GM21360 (cell line): ENCODE data around the gene NUDT2.
"Not testable (repeated sequence)": the region's sequence is repeated elsewhere in the genome, so short reads cannot be mapped to it uniquely, and the experiment has no call there.

ENCODE experiments used
- ATAC-seq: cut with Tn5 transposase; IDR thresholded peaks from one replicate; pipeline ENCODE4 v1.9.1; 2021; ENCODE audit warnings: mild to moderate bottlenecking, moderate library complexity; ENCODE audit not compliant: unreplicated experiment

NUDT2 gene

DNA sequence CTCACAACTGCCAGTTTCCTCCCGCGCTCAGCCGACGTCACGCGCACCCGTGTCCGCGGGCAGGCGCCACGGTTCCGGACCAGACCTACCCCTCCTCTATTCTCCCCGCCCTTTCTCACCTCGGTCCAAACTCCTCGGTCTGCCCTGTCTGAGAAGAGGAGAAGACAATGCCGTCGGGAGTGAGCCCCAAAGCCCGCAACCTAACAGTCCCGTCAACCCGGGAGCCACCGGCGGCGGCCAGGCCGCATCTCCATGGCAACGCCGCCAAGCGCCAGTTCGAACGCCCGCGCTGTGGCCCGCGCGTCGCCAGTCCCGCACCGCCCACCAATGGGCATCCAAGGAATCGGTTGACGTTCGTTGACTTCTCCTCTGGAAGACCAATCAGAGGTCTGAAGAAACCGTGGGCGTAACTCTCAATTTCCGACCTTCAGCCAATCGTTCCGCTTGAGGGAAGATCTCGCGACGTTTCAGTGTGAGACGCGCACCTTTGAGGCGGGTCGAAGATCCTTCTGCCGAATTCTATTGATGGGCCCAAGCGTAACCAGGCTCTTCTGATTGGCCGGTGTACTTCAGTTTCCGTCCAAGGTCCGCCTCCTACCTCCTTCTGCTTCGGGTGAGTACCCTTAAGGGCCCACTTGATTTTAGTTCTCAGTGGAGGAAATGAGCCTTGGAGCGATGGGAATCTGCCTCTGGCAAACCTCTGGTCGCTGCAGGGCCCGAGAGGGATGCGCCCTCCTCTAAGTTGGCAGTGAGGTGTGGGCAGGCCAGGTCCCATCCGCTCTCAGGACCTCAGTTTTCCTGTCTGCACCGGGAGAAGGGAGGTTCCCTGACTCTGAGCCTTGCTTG lies at the start of gene NUDT2, which contains the start of gene KIF24:
TSS of gene NUDT2 (plus strand) at position 583 of the 846 bp plus-strand sequence. CDS start 9,471 bp downstream, outside the sequence.
TSS of gene KIF24 (minus strand) at position 282 of the 846 bp plus-strand sequence. CDS start 17,922 bp downstream, outside the sequence.
- ATAC-seq, result peak; percentile 94

DNA sequence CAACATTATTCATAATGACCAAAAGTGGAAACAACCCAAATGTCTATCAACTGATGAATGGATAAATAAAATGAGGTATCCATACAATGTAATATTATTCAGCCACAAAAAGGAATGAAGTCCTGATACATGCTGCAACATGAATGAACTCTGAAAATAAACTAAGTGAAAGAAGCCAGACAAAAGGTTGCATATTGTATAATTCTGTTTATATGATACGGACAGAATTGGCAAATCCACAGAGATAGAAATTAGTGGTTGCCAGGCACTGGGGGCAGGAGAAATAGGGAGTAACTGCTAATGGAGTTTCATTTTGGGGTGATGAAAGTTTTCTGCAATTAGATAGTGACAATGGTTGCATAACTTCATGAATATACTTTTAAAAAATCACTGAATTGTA lies 47.3 kb upstream of the NUDT2 start:
- ATAC-seq, result no peak

DNA sequence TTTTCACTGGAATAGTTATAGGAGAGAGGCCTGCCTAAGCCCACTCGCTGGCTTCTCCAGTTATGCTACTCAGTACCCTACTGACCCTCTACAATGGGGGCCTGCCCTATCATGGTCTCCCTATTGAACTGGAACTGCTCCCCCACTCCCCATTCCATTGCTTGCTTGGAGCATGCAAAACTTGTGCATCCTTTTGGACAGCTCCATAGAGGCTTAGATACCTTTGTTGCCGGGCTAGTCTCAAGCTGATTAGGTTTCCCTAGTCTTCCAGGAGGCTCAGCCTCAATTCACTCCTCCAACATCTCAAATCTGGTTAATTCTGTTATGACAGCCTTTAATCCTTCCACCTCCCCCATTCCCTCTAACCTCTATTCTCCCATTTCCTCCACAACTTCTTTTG lies 40.2 kb upstream of the NUDT2 start:
- ATAC-seq, result no peak

DNA sequence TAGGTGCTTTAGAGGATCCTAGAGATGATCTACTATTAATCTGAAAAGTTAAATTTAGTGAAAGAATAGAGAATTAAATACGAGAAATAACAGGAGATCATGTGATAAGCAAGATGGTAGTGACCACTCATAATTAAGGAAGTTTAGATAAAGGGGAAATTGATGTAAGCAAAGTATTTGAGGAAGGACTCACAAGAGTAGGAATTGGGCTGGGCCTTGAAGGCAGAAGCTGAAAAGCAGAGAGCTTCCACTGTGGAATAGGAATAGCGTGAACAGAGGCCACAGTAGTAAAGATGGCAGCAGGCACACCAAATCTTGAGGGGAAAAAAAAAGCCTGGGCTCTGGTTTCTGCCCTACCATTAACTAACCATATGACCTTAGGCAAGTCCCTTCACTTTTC lies 38.3 kb upstream of the NUDT2 start:
- ATAC-seq, result no peak

DNA sequence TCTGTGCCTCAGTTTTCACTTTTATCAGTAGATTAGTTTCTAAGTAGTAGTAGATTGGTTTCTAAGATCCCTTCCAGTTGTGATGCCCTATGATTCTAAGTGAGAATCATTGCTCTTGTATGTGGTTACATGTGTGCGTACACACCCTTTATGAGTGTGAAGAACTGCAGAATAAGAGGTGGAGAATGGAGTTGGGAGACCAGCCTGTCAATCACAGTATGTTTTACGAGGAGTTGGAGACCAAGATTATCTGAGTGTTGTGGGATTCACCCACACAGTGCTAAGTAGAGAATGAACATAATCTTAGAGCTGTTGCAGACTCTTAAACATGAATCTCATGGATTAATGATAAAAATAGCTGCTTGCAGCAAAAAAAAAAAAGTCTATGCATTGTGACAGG lies 37.9 kb upstream of the NUDT2 start:
- no peak for ATAC-seq

DNA sequence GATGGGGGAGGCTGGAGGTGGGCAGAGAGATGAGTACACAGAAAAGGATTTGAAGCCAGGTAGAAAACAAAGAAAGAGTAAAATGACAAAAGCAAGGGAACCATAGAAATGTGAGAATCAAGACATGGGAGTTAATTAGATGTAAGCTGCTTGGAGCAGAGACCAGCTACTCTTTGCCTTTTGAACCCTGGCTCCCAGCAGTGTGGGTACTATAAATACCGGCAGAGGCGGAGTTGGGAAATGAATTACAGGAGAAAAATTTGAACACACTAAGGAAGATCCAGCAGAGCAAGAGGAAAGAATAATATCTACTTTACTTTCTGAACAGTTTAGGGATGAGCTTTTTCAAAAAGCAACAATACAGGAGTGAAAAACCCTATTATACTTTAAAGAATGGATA lies 36.8 kb upstream of the NUDT2 start:
- ATAC-seq, result no peak

DNA sequence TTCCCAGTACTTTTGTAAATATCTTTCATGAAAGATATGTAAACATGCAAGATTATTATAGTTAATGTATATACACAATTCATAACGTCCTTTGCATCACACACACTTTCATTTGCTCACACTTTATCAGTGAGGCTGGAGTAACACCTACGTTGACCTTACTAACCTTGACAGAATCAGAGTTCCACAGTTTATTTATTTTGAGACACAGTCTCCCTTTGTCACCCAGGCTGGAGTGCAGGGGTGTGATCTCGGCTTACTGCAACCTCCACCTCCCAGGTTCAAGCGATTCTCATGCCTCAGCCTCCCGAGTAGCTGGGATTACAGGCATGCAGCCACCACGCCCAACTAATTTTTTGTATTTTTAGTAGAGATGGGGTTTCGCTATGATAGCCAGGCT lies 28.3 kb upstream of the NUDT2 start:
- not testable (repeated sequence) for ATAC-seq

DNA sequence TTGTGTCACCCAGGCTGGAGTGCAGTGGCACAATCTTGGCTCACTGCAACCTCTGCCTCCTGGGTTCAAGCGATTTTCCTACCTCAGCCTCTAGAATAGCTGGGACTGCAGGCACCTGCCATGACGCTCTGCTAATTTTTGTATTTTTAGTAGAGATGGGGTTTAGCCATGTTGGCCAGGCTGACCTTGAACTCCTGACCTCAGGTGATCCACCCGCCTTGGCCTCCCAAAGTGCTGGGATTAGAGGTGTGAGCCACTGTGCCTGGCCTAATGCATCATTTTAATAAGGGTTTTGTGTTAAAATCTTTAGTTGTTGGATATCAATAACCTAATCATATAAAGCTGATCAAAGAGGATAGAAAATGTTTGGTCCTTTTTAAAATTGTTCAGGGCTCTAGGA lies 21.1 kb upstream of the NUDT2 start:
- not testable (repeated sequence) for ATAC-seq

DNA sequence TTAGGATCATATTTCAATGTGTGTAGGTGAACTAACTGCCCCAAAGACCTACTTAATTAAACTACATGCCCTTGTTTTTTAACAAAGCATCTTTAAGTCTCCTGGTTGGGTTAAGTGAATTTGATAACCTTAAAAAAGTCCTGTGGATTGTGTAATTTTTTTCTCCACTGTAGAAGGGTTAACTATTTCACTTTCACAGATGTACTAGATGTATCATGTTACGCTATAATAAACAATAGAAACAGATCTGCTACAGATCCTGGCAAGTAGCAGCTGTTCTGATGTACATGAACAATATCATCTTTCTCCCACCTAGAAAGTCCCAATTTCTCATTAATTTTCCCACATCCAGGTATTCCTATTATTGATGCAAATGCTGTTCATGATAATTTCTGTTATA lies 19.2 kb upstream of the NUDT2 start:
- no peak for ATAC-seq

DNA sequence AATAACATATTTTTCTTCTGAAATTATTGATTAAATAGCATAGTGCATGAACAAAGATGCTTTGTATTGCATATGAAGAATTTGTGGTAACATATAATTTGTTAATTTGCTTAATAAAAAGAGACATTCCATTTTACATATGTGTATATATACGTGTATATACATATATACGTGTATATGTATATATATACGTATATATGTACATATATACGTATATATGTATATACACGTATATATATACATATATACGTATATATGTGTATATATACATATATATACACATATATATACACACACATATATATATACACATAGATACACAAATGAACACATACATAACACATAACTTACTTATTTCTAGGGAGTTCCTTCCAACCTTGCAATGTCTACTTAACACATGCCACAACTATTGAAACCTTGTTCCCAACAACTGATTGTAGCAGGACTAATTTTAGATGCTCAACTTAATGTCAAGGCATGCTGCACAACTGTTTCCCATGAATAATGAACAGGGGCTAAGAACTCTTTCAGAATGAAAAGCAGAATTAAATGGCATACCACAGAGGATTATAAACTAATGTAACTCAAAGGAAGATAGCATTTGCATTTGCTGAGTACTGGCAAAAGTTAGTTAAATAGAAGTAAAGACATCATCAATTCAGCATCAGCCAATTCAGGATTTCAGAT lies 17.7 kb upstream of the NUDT2 start:
- no peak for ATAC-seq

DNA sequence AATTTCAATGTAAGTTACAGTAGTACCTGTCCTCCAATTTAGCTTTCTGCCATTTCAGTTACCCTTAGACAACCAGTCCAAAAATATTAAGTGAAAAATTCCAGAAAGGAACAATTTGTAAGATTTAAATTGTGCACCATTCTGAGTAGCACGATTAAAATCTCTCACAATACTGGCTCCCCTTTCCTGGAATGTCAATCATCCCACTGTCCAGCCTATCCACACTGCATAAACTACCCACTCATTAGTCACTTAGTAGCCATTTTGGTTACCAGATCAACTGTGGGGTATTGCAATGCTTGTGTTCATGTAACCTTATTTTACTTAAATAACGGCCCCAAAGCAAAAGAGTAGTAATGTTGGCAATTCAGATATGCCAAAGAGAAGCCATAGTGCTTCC lies 11.9 kb upstream of the NUDT2 start:
- ATAC-seq, result no peak

DNA sequence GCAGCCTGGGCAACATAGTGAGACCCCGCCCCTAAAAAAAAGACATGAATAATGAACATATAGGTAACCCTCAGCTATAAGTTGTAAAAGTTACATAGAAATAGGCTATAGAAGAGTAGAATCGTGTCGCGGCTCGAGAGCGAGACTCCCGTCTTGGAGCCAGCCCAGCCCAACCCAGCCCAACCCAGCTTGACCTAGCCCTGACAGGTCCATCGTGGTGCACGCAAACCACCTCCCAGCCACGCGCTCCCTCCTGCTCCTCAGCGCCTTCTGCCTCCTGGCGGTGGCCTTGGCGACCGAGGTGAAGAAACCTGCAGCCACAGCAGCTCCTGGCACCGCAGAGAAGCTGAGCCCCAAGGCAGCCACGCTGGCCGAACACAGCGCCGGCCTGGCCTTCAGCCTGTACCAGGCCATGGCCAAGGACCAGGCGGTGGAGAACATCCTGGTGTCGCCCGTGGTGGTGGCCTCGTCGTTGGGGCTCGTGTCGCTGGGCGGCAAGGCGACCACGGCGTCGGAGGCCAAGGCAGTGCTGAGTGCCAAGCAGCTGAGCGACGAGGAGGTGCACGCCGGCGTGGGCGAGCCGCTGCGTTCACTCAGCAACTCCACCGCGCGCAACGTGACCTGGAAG lies 11.1 kb upstream of the NUDT2 start:
- no peak for ATAC-seq

DNA sequence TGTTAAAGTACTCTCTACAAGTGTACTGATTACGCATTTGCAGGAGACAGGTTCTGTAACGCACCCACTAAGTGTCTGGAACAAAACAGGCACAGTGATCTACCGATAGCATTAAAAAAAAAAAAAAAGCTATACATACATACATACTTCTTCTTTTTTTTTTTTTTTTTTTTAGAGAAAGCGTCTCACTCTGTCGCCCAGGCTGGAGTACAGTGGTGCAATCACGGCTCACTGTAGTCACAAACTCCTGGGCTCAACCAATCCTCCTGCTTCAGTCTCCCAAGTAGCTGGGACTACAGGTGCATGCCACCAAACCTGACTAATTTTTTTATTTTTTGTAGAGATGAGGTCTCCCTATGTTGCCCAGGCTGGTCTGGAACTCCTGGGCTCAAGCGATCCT lies 7.9 kb upstream of the NUDT2 start:
- ATAC-seq, result no peak

DNA sequence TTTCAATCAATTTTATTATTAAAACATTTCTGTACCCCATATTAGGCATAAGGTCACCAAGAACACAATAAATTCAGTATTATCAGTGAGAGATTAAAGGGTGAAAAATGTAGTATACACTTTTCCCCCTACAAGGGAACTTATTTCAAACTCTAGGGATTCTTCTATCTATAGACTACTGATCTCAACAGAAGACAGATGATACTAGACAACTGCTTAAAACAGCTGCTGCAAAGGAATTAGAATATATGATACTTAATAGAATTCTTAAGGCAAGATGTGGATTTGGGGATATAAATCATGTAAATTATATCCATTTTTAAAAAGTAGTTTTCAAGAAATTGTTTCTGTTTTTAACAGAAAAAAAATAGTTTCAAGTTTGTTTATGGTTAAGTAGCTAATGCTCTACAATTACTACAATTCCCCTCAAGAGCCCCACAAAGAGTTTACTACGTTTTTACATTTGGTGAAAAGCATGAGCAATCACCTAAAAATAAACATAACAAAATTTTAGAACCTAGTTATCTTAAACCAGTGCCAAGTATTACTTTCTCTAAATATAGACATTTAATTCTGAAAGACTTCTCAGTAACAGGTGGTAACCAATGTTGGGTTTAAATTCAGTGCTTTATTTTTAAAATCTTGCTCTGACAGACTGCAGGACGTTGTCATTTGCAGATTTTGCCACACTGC lies 6.3 kb upstream of the NUDT2 start:
- ATAC-seq, result no peak

DNA sequence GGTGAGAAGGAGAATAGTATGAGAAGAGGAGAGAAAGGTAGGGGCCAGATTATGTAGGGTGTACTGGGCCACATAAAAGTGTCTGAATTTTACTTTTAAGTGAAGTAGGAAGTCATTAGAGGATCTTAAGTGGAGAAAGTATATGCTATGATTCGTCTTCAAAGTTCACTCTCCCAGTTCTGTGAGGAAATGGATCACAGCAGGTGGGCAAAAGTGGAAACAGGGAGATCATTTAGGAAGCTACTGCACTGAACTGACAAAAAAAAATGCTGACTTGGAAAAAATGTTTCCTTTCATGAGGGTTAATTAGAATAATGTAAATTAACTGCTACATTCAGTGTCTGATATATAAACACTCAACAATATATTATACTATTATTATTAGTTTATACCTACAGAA lies 2.7 kb upstream of the NUDT2 start:
- no peak for ATAC-seq

DNA sequence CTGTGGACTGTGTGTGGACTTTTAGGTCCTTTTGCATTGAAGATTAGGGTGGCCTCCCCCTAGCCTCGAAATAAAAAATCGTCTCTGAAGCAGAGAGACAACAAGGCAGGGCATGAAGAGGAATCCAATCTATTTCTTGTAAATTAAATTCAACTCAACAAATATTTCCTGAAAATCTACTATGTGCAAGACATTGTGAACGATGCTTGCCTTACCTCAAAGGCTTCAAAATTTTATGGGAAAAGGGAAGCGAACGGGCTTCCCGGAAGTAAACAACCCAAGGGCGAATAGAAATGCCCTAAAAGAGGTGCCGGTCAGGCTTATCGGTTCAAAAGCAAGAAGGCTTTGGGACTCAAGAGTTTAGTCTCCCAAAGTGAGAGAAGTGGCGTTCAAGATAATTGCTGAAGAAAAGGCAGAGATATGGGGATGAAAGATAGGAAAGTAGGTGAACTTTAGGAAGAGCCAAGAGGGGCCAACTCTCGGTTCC lies 826 bp upstream of the NUDT2 start:
- peak; percentile 3 for ATAC-seq

DNA sequence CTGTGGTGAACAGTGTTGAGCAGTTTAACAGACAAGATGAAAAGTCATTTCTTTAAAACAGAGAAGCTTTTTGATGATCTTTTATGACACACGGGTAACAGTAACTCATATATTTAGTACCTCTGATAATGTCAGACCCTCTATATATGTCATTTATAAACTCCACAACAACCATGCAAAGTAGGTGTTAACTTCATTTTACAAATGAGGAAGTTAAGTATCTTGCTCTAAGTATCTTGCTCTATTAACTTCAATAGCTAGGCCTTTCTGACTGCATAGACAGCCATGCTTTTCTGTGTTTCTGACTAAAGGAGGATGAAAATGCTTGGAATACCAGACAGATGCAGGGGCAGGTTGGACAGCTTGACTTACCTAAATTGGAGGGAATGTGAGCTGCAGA lies 1.8 kb downstream of the NUDT2 start:
- no peak for ATAC-seq

DNA sequence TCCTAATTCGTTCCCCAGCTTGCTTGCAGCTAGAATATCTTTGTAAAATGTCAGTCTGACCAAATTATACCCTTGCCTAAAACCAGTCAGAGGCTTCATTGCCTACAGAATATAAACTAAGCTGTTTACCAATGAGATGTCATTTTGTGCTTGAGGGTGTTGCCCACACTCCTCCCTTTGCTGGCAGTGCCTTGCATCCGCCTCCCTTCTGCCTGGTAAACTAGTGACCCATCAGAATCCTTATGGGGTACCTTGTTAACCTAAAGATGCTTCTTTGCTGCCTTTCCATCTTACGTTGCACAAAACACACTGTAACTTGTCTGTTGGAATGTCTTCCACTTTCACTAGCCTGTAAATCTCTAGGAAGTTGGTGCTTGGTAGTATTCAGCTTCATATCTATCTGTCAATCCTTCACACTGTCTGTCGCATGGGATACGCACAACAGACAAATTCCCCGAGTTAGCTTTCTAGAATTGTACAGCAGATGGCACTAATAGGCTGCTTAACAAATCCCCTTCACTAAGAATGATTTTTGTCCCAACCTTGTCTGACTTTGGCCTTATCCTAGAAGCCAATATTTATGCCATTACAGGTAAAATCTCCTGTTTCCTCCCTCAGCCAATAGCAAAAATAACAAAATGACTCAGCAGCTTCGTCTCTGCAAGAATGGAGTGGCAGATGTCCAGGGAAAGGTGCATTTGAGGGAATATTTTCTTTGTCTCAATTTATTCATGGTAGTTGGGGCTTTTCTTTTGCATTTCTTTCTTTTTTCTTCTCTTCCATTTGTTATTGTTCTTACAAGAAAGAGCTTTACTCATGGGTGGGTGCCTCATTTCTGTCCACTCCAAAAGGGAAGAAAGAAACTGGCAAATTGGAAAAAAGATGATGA lies 3.0 kb downstream of the NUDT2 start:
- no peak for ATAC-seq

DNA sequence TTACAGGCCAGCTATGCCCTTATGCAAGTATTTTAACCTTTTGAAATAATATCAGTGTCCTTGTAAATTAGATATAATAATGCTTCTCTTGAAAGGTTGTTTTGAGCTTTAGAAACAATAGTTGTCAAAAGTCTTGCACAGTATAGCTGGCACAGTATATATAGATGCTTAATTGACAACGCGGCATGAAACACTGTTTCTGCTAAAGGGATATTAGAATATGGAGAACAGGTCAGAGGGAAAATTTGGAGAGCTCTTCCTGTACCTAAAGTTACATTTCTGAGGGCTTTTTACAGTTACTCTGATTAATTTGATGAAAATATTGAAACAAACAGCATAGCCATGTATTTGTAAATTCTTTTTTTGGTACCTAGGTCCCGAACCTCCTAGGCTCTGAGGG lies 4.5 kb downstream of the NUDT2 start:
- ATAC-seq, result no peak

DNA sequence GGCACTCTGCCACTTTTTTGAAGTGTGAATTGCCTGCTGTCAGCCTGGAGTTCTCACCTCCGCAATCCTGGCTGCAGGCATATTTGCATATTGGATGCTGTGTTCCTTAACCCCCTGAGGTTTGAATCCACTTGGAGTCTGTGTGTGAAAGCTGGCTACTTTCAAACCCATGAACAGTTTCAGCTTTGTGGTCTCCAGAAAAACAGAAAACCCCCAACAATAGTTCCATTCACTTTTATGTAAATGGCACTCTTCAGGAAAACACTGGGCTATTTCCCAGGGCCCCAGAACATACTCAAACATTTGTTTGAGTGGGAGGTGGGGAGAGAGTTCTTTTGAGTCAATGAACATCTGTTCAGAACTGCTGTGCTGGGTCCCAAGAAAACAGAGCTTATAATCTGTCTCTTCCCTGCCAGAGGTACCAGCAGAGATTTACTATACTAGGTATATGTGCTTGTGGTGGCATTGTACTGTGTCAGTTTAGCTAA lies 5.0 kb downstream of the NUDT2 start:
- ATAC-seq, result no peak
